Endothelial cell (in vitro differentiated cells): ENCODE data around the gene CARM1. TPM values are rescaled to one million over a fixed set of nuclear protein-coding genes. Genes with fewer than 3 reads are reported as not detected.

Source experiments
- DNase-seq: peaks from one replicate; pipeline ENCODE4 v3.0.0; 2021; ENCODE audit warnings: low spot score
- H3K27ac Mint-ChIP-seq: one replicate; pipeline ENCODE4 v1.8.0; 2021; ENCODE audit warnings: mixed read lengths, inconsistent platforms; ENCODE audit not compliant: unreplicated experiment
- H3K27me3 Mint-ChIP-seq: one replicate; pipeline ENCODE4 v1.8.0; 2021; ENCODE audit warnings: mild to moderate bottlenecking, moderate library complexity, mixed read lengths, inconsistent platforms; ENCODE audit not compliant: unreplicated experiment
- H3K36me3 Mint-ChIP-seq: one replicate; pipeline ENCODE4 v1.8.0; 2021; ENCODE audit warnings: mild to moderate bottlenecking, low read depth, mixed read lengths, inconsistent platforms; ENCODE audit not compliant: unreplicated experiment
- H3K4me1 Mint-ChIP-seq: one replicate; pipeline ENCODE4 v1.8.0; 2021; ENCODE audit warnings: mild to moderate bottlenecking, mixed read lengths, inconsistent platforms; ENCODE audit not compliant: unreplicated experiment
- H3K4me3 Mint-ChIP-seq: one replicate; pipeline ENCODE4 v1.8.0; 2021; ENCODE audit warnings: mild to moderate bottlenecking, mixed read lengths, inconsistent platforms; ENCODE audit not compliant: unreplicated experiment
- H3K9me3 Mint-ChIP-seq: one replicate; pipeline ENCODE4 v1.8.0; 2021; ENCODE audit warnings: mixed read lengths, inconsistent platforms; ENCODE audit not compliant: unreplicated experiment
- total RNA-seq: library from RNA; stranded (reverse); fragmentation: NEBNext Ultra II Directional; extraction: Animal tissue kit (Norgen Biotek cat#: 25700); gene quantifications from one replicate; pipeline ENCODE4 v1.2.1, GENCODE V29; 2021; ENCODE audit not compliant: unreplicated experiment
- TF ChIP-seq, protein P1 (sequence below): fragments of 200-600 bp; sonication (generic); IDR thresholded peaks from one replicate; pipeline ENCODE4 v1.5.0; 2021; ENCODE audit warnings: antibody characterized with exemption; ENCODE audit not compliant: unreplicated experiment

The CARM1 gene
- total RNA-seq, 1 donor from 2014 or later: 63.2 TPM

DNA sequence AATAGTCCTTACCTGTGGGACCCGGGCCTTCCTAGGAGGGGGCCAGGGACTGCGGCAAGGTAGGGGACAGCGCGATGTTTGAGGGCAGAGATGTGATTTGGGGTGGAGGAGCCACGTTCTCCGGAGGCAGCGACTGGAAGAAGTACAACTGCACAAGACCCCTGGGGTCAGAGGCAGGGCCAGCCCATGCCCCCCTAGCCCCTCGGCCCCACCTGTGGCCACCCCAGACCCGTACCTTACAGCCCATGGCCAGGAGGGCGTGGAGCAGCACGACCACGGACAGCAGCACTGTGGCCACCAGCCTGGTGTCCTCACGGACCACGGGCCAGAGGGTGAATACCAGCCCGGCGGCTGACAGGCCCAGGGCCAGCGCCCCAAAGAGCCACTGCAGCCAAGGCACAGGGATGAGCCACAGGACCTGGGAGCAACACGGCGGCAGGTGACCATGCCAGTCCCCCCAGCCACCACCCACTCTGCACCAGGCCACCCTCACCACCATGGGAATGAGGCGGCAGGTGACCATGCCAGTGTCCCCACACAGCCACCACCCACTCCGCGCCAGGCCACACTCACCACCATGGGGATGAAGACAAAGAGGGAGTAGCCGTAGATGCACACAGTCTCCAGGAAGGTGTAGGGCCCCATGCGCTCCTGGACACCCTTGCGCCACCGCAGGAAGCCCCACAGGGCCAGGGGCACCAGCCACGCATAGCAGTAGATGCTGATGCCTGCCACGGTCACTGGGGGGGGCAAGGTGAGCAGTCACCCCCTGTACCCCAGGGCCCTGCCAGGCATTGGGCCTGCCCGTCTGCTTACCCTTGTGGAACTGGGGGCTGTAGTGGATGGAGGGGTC lies 52.1 kb downstream of the CARM1 start:
- Mint-ChIP-seq H3K27me3 (peaks cover 5% of the 10 kb centered on the region), H3K9me3 (no peaks in the 10 kb centered on the region), H3K36me3 (peaks cover 22% of the 10 kb centered on the region), H3K4me1 (no peaks in the 10 kb centered on the region), H3K27ac (no peak overlapping the region), H3K4me3 (no peak overlapping the region)
- TF ChIP-seq, protein P1, sequence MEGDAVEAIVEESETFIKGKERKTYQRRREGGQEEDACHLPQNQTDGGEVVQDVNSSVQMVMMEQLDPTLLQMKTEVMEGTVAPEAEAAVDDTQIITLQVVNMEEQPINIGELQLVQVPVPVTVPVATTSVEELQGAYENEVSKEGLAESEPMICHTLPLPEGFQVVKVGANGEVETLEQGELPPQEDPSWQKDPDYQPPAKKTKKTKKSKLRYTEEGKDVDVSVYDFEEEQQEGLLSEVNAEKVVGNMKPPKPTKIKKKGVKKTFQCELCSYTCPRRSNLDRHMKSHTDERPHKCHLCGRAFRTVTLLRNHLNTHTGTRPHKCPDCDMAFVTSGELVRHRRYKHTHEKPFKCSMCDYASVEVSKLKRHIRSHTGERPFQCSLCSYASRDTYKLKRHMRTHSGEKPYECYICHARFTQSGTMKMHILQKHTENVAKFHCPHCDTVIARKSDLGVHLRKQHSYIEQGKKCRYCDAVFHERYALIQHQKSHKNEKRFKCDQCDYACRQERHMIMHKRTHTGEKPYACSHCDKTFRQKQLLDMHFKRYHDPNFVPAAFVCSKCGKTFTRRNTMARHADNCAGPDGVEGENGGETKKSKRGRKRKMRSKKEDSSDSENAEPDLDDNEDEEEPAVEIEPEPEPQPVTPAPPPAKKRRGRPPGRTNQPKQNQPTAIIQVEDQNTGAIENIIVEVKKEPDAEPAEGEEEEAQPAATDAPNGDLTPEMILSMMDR: no peak
- no peak for DNase-seq

DNA sequence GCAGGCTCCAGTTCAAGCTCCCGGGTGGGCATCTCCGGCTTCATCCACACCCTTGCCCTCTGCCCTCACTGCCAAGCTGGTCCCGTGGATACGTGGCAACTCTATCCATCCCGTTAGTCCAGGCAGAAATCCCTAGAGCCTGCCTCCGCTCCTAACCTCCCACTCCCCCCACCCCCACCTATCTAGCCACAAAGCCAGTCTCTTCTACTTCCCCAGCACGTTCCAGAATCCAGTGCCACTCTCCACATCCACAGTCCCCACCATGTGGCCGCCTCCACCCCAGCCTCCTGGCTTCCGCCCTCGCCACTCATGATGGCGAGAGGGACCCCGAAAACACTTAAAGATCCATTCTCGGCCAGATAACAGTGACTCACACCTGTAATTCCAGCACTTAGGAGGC lies 53.2 kb downstream of the CARM1 start:
- no peaks in the 10 kb centered on the region for H3K4me1 Mint-ChIP-seq
- H3K27ac Mint-ChIP-seq: no peak overlapping the region
- no peak for DNase-seq
- TF ChIP-seq, protein P1: no peak
- H3K9me3 Mint-ChIP-seq: no peaks in the 10 kb centered on the region
- H3K36me3 Mint-ChIP-seq: peaks cover 14% of the 10 kb centered on the region
- H3K4me3 Mint-ChIP-seq: peak overlapping the region; percentile 37
- H3K27me3 Mint-ChIP-seq: peaks cover 7% of the 10 kb centered on the region

DNA sequence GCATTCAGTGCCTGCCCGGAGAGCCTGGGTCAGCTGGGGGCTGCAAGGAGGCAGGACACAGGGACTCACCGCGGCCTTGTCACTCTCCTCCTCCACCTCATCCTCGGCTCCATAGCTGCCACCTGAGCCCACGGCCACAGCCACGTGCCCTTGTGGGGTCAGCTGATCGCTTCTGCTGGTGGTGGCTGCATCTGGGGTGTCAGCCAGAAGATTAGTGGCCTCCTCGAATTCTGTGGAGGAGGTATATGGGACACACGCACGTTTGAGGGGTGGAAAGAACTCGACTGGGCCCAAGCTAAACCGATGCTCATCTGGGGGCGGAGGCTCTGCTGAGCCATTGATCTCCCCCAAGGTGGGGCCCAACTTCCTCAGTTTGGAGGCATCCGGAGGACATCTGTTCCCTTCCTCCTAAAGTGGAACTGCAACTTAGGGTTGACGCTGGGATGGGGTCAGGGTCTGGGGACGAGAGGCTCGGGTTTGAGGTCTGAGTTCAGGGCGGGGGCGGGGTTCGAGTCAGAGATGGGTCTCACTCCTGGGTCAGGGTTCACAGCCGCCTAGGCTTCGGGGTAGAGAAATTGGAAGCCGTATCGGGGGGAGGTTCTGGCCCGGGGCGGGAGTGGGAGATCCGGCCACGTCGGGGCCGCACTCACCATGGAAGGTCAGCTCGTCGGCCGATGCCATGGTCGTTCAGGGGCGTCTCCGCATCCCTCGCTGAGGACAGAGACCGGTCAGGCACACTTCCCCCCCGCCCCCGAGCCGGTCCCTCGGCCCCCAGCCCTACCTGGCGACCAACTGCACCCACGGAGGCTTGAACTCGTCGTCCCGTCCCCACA lies 56.6 kb downstream of the CARM1 start:
- H3K27me3 Mint-ChIP-seq: peaks cover 9% of the 10 kb centered on the region
- peak overlapping the region; percentile 93 for H3K4me3 Mint-ChIP-seq
- TF ChIP-seq, protein P1: no peak
- DNase-seq: no peak
- peaks cover 7% of the 10 kb centered on the region for H3K36me3 Mint-ChIP-seq
- no peaks in the 10 kb centered on the region for H3K9me3 Mint-ChIP-seq
- no peaks in the 10 kb centered on the region for H3K4me1 Mint-ChIP-seq
- peak overlapping the region; percentile 81 for H3K27ac Mint-ChIP-seq

DNA sequence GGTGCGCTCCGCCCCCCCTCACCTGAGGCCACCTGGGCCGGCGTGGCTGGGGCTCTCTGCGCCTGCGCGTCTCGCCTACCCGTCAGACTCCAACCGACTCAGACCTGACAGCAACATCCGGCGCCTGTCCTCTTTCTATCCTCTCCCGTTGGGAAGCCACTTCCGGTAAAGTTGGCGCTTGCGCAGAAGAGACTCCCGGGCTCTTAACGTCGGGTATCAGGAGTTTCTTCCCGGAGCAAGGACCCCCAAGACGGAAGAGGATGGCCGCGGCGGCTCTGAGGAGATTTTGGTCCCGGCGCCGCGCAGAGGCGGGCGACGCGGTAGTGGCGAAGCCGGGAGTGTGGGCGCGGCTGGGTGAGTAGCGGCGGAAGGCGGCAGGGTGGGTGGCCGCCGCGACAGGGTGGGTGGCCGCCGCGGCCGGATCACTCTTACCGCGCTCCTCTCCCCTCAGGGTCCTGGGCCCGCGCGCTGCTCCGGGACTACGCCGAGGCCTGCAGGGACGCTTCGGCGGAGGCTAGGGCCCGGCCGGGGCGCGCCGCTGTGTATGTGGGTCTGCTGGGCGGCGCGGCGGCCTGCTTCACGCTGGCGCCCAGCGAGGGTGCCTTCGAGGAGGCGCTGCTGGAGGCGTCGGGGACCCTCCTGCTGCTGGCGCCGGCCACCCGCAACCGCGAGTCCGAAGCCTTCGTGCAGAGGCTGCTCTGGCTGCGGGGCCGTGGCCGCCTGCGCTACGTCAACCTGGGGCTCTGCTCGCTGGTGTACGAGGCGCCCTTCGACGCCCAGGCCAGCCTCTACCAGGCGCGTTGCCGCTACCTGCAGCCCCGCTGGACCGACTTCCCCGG lies 57.4 kb downstream of the CARM1 start, which contains the start of the genes TIMM29 and YIPF2:
TSS of gene TIMM29 (plus strand) at position 249 of the 839 bp plus-strand sequence. CDS start at position 261, 12 bp downstream.
TSS of gene YIPF2 (minus strand) at position 77 of the 839 bp plus-strand sequence. CDS start 229 bp downstream, outside the sequence.
- Mint-ChIP-seq H3K36me3 (peaks cover 5% of the 10 kb centered on the region), H3K27me3 (peaks cover 9% of the 10 kb centered on the region), H3K27ac (peak within 1 kb of the TSS; percentile 81), H3K4me3 (peak within 1 kb of the TSS; percentile 93), H3K9me3 (no peaks in the 10 kb centered on the region), H3K4me1 (no peaks in the 10 kb centered on the region)
- peak; percentile 87 for DNase-seq
- TF ChIP-seq, protein P1: no peak
